ENCODE measurements around the gene ZNF14.
"Not testable (repeated sequence)": the region's sequence is repeated elsewhere in the genome, so short reads cannot be mapped to it uniquely, and the experiment has no call there.

DNA sequence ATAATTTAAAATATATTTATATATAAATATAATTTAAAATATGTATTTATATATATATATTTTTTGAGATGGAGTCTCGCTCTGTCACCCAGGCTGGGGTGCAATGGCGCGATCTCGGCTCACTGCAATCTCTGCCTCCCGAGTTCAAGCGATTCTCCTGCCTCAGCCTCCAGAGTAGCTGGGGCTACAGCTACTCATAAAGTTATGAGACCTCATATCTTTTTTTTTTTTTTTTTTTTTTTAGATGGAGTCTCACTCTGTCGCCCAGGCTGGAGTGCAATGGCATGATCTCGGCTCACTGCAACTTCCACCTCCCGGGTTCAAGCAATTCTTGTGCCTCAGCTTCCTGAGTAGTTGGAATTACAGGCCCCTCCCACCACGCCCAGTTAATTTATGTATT lies 43.9 kb downstream of the ZNF14 start:
- TF ChIP-seq, protein P1, sequence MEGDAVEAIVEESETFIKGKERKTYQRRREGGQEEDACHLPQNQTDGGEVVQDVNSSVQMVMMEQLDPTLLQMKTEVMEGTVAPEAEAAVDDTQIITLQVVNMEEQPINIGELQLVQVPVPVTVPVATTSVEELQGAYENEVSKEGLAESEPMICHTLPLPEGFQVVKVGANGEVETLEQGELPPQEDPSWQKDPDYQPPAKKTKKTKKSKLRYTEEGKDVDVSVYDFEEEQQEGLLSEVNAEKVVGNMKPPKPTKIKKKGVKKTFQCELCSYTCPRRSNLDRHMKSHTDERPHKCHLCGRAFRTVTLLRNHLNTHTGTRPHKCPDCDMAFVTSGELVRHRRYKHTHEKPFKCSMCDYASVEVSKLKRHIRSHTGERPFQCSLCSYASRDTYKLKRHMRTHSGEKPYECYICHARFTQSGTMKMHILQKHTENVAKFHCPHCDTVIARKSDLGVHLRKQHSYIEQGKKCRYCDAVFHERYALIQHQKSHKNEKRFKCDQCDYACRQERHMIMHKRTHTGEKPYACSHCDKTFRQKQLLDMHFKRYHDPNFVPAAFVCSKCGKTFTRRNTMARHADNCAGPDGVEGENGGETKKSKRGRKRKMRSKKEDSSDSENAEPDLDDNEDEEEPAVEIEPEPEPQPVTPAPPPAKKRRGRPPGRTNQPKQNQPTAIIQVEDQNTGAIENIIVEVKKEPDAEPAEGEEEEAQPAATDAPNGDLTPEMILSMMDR (conservative IDR thresholded peaks at IDR 0.05 in 1 of 2, IDR thresholded peaks at IDR 0.05 in 1 of 2; ENCODE audit: extremely low read depth in 1 of 2, insufficient read depth in 1 of 2, low read depth in 1 of 2, low read length in 2 of 2): not testable (repeated sequence)
- TF ChIP-seq EZH2 (IDR thresholded peaks at IDR 0.05; ENCODE audit: borderline replicate concordance, low read length): not testable (repeated sequence)

Measured in mammary epithelial cell (primary cell).